HG02588 (cell line): ENCODE data around the gene TMEM165.

Experiments
- ATAC-seq: cut with Tn5 transposase; IDR thresholded peaks from one replicate; pipeline ENCODE4 v1.9.1; 2021; ENCODE audit warnings: mild to moderate bottlenecking, moderate library complexity; ENCODE audit not compliant: unreplicated experiment

The TMEM165 gene

GRCh38 chr4:55367084-55367722 is 28.6 kb upstream of the TMEM165 start:
- ATAC-seq, result no peak

- no peak for ATAC-seq
These were observed 25.8 kb upstream of the TMEM165 start for GRCh38 chr4:55369968-55370367.

- ATAC-seq, result no peak
These were observed 23.5 kb upstream of the TMEM165 start for GRCh38 chr4:55372259-55372658.

- ATAC-seq, result no peak
These were observed 22.3 kb upstream of the TMEM165 start for GRCh38 chr4:55373461-55373860.

- ATAC-seq, result no peak
These were observed 19.1 kb upstream of the TMEM165 start for GRCh38 chr4:55376698-55377097.

- ATAC-seq, result no peak
These were observed 16.9 kb upstream of the TMEM165 start for GRCh38 chr4:55378617-55379467.

- no peak for ATAC-seq
These were observed 15.2 kb upstream of the TMEM165 start for GRCh38 chr4:55380576-55380975.

- no peak for ATAC-seq
These were observed 14.3 kb upstream of the TMEM165 start for GRCh38 chr4:55381502-55381901.

GRCh38 chr4:55382488-55383003 is 13.2 kb upstream of the TMEM165 start:
- no peak for ATAC-seq

- ATAC-seq, result no peak
These were observed 10.5 kb upstream of the TMEM165 start for GRCh38 chr4:55385201-55385649.

GRCh38 chr4:55386073-55386472 is 9.7 kb upstream of the TMEM165 start:
- peak; percentile 79 for ATAC-seq

GRCh38 chr4:55386840-55387239 is 8.9 kb upstream of the TMEM165 start:
- no peak for ATAC-seq

- no peak for ATAC-seq
These were observed 2.1 kb upstream of the TMEM165 start for GRCh38 chr4:55393461-55394320.

- ATAC-seq, result peak; percentile 0
These were observed 584 bp upstream of the TMEM165 start for GRCh38 chr4:55395218-55395528.

- peak; percentile 26 for ATAC-seq
These were observed 760 bp downstream of the TMEM165 start for GRCh38 chr4:55396308-55397125.

GRCh38 chr4:55397126-55397436 is 1.3 kb downstream of the TMEM165 start:
- no peak for ATAC-seq

GRCh38 chr4:55397520-55398321 is 2.0 kb downstream of the TMEM165 start:
- ATAC-seq, result no peak

- ATAC-seq, result no peak
These were observed 2.7 kb downstream of the TMEM165 start for GRCh38 chr4:55398461-55398860.

- ATAC-seq, result no peak
These were observed 3.2 kb downstream of the TMEM165 start for GRCh38 chr4:55398966-55399365.

- ATAC-seq, result no peak
These were observed 3.8 kb downstream of the TMEM165 start for GRCh38 chr4:55399581-55399980.
